ENCODE data around the gene KLHL3.

KLHL3 gene

DNA sequence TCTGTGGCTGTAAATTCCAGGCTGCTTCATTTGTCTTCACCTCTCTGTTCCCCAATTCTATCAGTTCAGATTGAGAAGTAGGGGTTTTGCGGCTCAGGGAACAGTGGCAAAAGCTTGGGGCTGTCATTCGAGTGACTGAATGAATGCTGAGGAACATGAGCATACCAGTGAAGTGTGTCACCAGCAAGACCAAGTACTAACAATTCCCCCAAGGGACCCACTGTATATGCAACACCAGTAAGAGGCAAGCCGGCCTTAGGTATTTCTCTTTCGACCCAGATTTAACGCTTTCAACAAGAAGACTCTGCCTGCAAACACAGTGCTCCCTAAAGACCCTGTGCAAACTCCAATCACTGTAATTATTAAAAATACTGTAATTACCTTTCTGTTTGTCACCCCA lies 25.8 kb downstream of the KLHL3 start (continued):
- TF ChIP-seq ZNF610 (tag by site-specific recombination; IDR thresholded peaks at IDR 0.05; ENCODE audit: borderline replicate concordance), result no peak
- no peak for TF ChIP-seq ZNF76 (tag by site-specific recombination; IDR thresholded peaks at IDR 0.05; ENCODE audit: borderline replicate concordance, low read depth)
- no peak for TF ChIP-seq ZBTB7A (tag by site-specific recombination; IDR thresholded peaks at IDR 0.05; ENCODE audit: low read depth)
- TF ChIP-seq ZNF24 (tag by site-specific recombination; IDR thresholded peaks at IDR 0.05), result no peak
- TF ChIP-seq, protein P1, sequence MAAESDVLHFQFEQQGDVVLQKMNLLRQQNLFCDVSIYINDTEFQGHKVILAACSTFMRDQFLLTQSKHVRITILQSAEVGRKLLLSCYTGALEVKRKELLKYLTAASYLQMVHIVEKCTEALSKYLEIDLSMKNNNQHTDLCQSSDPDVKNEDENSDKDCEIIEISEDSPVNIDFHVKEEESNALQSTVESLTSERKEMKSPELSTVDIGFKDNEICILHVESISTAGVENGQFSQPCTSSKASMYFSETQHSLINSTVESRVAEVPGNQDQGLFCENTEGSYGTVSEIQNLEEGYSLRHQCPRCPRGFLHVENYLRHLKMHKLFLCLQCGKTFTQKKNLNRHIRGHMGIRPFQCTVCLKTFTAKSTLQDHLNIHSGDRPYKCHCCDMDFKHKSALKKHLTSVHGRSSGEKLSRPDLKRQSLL (tag by site-specific recombination; IDR thresholded peaks at IDR 0.05), result no peak
- TF ChIP-seq ZBTB1 (tag by site-specific recombination; IDR thresholded peaks at IDR 0.05), result no peak
- TF ChIP-seq ZNF433 (tag by site-specific recombination; IDR thresholded peaks at IDR 0.05; ENCODE audit: low read depth), result no peak
- no peak for TF ChIP-seq ZNF155 (tag by site-specific recombination; IDR thresholded peaks at IDR 0.05)
- TF ChIP-seq ZNF623 (tag by site-specific recombination; IDR thresholded peaks at IDR 0.05), result no peak
- no peak for TF ChIP-seq SCRT1 (tag by site-specific recombination; IDR thresholded peaks at IDR 0.05; ENCODE audit: borderline replicate concordance)
- no peak for TF ChIP-seq ZNF423 (tag by site-specific recombination; IDR thresholded peaks at IDR 0.05)
- TF ChIP-seq ZNF184 (tag by site-specific recombination; IDR thresholded peaks at IDR 0.05), result no peak
- TF ChIP-seq ZFP3 (tag by site-specific recombination; IDR thresholded peaks at IDR 0.05; ENCODE audit: low read depth), result no peak

DNA sequence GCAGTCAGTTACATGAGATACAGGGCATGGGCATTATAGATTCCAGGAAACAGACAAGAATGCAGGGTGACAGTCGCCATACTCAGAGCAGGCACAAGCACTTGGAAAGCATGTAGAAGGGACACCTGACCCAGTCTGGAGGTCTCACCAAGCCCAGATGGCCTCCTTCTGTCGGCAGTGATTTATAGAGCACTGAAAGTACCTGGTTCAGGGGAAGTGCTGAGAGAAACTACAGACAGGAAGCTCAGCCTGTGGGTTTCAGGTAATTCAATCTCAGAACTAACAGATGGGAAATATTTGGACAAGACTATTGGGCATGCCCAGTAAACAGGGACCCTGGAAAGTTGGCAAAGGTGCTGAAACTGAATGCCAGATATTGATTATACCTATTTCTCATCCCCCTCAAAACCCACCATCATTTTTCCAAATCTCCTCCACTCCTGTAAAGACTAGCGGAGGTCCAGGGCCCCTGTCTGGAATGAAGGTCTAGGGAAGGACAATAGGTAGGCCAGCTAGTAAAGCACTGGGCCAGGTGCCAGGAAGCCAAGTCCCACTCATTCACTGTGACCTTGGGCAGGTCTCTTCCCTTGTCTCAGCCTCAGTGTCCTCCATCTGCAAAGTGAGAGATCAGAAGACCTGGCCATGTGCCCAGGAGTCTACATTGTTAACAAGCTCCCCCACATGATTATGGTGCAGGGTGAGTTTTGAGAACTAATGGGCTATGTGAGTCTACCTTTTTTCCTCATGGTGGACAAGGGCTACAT lies 26.9 kb downstream of the KLHL3 start:
- CTCF ChIA-PET, result interaction anchor here (0.6 to 1.1 kb wide), 2 partner anchors 49 to 84 kb away, joined by 3 read pairs; no protein-coding TSS in a partner anchor

More for the DNA sequence above, 26.9 kb downstream of the KLHL3 start:
- Histone ChIP-seq H3K27ac (ENCODE audit: extremely low read depth, low read depth, low read length) (no peak overlapping the region), H3K4me3 (ENCODE audit: low read depth, low read length) (no peak overlapping the region), H3K36me3 (ENCODE audit: control insufficient read depth in 2 of 2, insufficient read depth in 1 of 2, low read length in 2 of 2) (no peaks in the 10 kb centered on the region), H3K9me3 (ENCODE audit: control insufficient read depth, insufficient read depth, low read depth, low read length) (no peaks in the 10 kb centered on the region), H3K4me1 (ENCODE audit: control insufficient read depth, insufficient read depth, low read length) (no peaks in the 10 kb centered on the region)
- TF ChIP-seq ZNF19 (tag by site-specific recombination; IDR thresholded peaks at IDR 0.05; ENCODE audit: low read depth) (no peak), ZNF785 (tag by site-specific recombination; IDR thresholded peaks at IDR 0.05) (no peak), ZNF350 (tag by site-specific recombination; IDR thresholded peaks at IDR 0.05) (no peak), IKZF3 (tag by site-specific recombination; IDR thresholded peaks at IDR 0.05) (no peak), ZEB2 (tag by site-specific recombination; IDR thresholded peaks at IDR 0.05) (no peak), SCRT2 (tag by site-specific recombination; IDR thresholded peaks at IDR 0.05) (no peak), SP7 (tag by site-specific recombination; IDR thresholded peaks at IDR 0.05) (no peak), SCRT1 (tag by site-specific recombination; IDR thresholded peaks at IDR 0.05; ENCODE audit: borderline replicate concordance) (no peak), ZNF248 (tag by site-specific recombination; IDR thresholded peaks at IDR 0.05) (no peak), ZNF830 (tag by site-specific recombination; IDR thresholded peaks at IDR 0.05; ENCODE audit: low read depth) (no peak), KLF7 (tag by site-specific recombination; IDR thresholded peaks at IDR 0.05; ENCODE audit: borderline replicate concordance) (no peak), ZNF133 (tag by site-specific recombination; IDR thresholded peaks at IDR 0.05) (no peak), ZNF184 (tag by site-specific recombination; IDR thresholded peaks at IDR 0.05) (no peak), ZNF211 (tag by site-specific recombination; IDR thresholded peaks at IDR 0.05; ENCODE audit: low read depth) (no peak), ZNF354C (tag by site-specific recombination; IDR thresholded peaks at IDR 0.05; ENCODE audit: borderline replicate concordance, low read depth) (no peak), ZNF155 (tag by site-specific recombination; IDR thresholded peaks at IDR 0.05) (no peak), OVOL3 (tag by site-specific recombination; IDR thresholded peaks at IDR 0.05) (no peak)
- TF ChIP-seq, protein P2, sequence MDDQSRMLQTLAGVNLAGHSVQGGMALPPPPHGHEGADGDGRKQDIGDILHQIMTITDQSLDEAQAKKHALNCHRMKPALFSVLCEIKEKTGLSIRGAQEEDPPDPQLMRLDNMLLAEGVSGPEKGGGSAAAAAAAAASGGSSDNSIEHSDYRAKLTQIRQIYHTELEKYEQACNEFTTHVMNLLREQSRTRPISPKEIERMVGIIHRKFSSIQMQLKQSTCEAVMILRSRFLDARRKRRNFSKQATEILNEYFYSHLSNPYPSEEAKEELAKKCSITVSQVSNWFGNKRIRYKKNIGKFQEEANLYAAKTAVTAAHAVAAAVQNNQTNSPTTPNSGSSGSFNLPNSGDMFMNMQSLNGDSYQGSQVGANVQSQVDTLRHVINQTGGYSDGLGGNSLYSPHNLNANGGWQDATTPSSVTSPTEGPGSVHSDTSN (CRISPR knock-in tag; IDR thresholded peaks at IDR 0.05), result no peak
- TF ChIP-seq, protein P3, sequence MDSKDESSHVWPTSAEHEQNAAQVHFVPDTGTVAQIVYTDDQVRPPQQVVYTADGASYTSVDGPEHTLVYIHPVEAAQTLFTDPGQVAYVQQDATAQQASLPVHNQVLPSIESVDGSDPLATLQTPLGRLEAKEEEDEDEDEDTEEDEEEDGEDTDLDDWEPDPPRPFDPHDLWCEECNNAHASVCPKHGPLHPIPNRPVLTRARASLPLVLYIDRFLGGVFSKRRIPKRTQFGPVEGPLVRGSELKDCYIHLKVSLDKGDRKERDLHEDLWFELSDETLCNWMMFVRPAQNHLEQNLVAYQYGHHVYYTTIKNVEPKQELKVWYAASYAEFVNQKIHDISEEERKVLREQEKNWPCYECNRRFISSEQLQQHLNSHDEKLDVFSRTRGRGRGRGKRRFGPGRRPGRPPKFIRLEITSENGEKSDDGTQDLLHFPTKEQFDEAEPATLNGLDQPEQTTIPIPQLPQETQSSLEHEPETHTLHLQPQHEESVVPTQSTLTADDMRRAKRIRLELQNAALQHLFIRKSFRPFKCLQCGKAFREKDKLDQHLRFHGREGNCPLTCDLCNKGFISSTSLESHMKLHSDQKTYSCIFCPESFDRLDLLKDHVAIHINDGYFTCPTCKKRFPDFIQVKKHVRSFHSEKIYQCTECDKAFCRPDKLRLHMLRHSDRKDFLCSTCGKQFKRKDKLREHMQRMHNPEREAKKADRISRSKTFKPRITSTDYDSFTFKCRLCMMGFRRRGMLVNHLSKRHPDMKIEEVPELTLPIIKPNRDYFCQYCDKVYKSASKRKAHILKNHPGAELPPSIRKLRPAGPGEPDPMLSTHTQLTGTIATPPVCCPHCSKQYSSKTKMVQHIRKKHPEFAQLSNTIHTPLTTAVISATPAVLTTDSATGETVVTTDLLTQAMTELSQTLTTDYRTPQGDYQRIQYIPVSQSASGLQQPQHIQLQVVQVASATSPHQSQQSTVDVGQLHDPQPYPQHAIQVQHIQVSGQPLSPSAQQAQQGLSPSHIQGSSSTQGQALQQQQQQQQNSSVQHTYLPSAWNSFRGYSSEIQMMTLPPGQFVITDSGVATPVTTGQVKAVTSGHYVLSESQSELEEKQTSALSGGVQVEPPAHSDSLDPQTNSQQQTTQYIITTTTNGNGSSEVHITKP (tag by site-specific recombination; IDR thresholded peaks at IDR 0.05), result no peak
- TF ChIP-seq, protein P4, sequence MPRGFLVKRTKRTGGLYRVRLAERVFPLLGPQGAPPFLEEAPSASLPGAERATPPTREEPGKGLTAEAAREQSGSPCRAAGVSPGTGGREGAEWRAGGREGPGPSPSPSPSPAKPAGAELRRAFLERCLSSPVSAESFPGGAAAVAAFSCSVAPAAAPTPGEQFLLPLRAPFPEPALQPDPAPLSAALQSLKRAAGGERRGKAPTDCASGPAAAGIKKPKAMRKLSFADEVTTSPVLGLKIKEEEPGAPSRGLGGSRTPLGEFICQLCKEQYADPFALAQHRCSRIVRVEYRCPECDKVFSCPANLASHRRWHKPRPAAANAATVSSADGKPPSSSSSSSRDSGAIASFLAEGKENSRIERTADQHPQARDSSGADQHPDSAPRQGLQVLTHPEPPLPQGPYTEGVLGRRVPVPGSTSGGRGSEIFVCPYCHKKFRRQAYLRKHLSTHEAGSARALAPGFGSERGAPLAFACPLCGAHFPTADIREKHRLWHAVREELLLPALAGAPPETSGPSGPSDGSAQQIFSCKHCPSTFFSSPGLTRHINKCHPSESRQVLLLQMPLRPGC (tag by site-specific recombination; IDR thresholded peaks at IDR 0.05), result no peak
- POLR2A ChIA-PET, result no interaction called here
